NCI-H1092 treated with DMSO at 0.1 percent for 48 hours (cell line): ENCODE data around the gene GRAP2.

Source experiments
- DNase-seq: peaks from one replicate; lab custom pipeline; 2025; lab: John Stamatoyannopoulos, UW

The GRAP2 gene

GRCh38 chr22:39994566-39995392, 93.9 kb downstream of the GRAP2 start, which contains the start of gene FAM83F:
Gene FAM83F, plus strand, starts transcription at chr22:39994954. Its CDS starts 89 bp downstream, at chr22:39995043.
- DNase-seq: no peak

GRCh38 chr22:39995393-39996252, 94.7 kb downstream of the GRAP2 start:
- no peak for DNase-seq

GRCh38 chr22:39996732-39997131, 95.8 kb downstream of the GRAP2 start:
- no peak for DNase-seq

GRCh38 chr22:39997421-39997820, 96.5 kb downstream of the GRAP2 start:
- no peak for DNase-seq

- DNase-seq: peak; percentile 97
Observed at GRCh38 chr22:39997939-39998726, 97.2 kb downstream of the GRAP2 start.

GRCh38 chr22:39999144-39999757, 98.4 kb downstream of the GRAP2 start:
- peak; percentile 32 for DNase-seq

- DNase-seq: no peak
Observed at GRCh38 chr22:40000171-40000570, 99.3 kb downstream of the GRAP2 start.

GRCh38 chr22:40001106-40001505, 100.2 kb downstream of the GRAP2 start:
- DNase-seq: no peak

- no peak for DNase-seq
Observed at GRCh38 chr22:40001800-40002577, 101.1 kb downstream of the GRAP2 start.

GRCh38 chr22:40002935-40003715, 102.2 kb downstream of the GRAP2 start:
- DNase-seq: peak; percentile 40

- peak; percentile 16 for DNase-seq
Observed at GRCh38 chr22:40004836-40005235, 104.0 kb downstream of the GRAP2 start.

GRCh38 chr22:40006641-40007040, 105.8 kb downstream of the GRAP2 start:
- no peak for DNase-seq

- no peak for DNase-seq
Observed at GRCh38 chr22:40007853-40008710, 107.2 kb downstream of the GRAP2 start.

- peak; percentile 57 for DNase-seq
Observed at GRCh38 chr22:40008726-40009291, 107.9 kb downstream of the GRAP2 start.

- DNase-seq: peak; percentile 86
Observed at GRCh38 chr22:40009292-40009774, 108.4 kb downstream of the GRAP2 start.

GRCh38 chr22:40009951-40010671, 109.2 kb downstream of the GRAP2 start:
- peak; percentile 82 for DNase-seq

GRCh38 chr22:40010746-40011145, 109.9 kb downstream of the GRAP2 start:
- no peak for DNase-seq
